NCI-H774 (cell line): ENCODE results near the gene RGS11.
"Not testable (repeated sequence)": the region's sequence is repeated elsewhere in the genome, so short reads cannot be mapped to it uniquely, and the experiment has no call there.

Experiments used
- DNase-seq: peaks from one replicate; lab custom pipeline; 2025; lab: John Stamatoyannopoulos, UW

The RGS11 gene

DNA sequence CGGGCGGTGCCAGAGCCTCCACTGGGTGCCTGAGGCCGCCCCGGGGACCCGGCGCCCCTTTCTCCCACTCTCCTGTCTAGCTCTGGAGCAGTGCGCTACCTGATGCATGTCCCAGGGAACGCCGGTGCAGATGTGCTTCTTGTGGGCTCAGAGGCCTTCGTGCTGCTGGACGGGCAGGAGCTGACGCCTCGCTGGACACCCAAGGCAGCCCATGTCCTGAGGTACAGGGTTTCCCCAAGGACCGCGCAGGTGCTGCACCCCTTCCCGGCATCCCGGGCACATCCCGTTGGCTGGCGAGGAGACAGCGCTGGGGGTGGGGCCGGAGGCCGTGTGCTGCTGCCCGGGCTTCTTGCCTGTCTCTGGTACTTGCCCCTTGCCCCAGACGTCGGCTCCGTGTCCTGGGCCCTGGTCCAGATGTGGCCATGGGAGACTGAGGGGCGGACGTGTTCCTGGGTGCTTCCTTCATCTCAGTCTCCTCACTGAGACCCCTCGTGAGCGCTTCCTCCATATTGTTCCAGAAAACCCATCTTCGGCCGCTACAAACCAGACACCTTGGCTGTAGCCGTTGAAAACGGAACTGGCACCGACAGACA, 12.5 kb downstream of the RGS11 start:
- no peak for DNase-seq

DNA sequence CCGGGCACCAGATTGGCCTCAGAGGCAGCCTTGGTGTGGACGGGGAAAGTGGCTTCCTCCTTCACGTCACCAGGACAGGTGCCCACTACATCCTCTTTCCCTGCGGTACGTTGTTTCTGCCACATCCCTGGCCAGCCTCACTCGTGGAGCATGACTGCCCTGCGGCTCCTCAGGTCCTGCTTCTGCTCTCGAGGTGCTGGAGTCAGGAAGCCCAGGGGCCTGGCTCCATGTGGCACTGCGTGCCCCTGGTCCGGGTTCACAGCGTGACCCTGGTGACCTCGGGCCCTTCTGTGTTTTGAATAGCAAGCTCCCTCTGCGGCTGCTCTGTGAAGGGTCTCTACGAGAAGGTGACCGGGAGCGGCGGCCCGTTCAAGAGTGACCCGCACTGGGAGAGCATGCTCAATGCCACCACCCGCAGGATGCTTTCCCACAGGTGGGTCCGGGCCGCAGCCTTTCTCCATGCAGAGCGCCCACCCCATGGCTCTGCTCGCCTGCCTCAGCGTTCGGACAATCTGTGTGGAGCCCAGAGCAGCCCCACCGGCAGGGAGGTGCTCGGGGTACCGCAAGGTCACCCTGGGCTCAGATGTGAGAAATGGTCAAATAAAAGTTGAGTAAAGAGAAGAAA, 13.5 kb downstream of the RGS11 start:
- DNase-seq, result no peak

DNA sequence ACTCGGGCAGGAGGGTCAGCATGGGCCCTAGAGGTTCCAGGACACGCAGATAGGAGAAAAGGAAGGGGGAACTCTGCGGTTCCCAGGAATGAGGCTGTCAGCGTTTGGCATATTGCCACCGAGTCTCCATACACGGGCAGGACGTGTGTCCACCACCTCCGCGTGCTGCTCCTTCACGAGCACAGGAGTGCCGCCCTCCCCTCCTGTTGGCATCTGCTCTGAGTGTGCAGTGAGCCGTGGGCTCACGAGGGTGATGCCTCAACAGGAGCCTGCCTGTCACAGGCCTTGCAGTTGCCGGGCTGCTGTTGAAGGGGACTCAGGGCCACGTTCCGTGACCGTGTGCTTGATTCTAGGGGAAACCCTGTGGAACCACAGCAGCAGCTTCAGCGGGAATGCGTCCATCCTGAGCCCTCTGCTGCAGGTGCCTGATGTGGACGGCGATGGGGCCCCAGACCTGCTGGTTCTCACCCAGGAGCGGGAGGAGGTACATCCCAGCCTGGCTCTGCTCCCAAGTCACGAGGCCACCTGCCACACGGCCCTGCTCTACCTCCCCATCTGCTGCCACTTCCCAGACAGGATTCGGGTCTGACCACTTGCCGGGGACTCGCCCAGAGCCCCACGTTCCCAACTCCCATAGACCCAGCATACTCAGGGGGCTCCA, 14.6 kb downstream of the RGS11 start:
- no peak for DNase-seq

DNA sequence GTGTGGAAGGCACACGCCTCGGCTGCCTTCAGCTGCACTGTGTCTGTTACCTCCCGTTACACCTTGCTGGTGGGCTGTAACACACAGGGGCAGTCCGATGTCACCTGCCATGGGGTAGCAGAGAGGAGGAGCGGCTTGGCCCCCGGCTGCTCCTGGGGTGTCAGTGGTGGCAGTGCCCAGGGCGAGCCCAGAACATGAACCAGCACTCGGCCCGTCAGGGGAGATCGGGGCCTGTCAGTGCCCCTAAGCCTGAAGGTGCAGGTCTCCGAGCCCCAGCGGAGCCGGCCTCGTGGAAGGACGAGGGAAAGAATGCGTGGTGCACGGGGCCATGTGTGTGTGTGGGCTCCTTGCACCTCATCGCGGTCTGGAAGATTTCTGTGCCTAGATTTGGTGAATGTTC, 15.4 kb downstream of the RGS11 start:
- no peak for DNase-seq

DNA sequence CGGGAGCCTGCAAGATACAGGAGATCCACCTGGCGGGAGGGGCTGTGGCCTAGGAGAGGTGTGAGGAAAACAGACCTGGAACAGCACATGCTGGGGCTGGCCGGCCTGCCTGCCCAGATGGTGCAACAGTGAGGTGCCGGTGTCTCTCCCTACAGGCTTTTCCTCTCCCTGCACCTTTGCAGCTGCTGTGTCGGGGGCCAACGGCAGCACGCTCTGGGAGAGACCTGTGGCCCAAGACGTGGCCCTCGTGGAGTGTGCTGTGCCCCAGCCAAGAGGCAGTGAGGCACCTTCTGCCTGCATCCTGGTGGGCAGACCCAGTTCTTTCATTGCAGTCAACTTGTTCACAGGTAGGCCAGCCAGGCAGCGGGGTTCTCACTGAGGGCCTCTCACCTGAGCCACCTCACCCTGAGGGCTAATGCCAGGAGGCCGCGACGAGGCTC, 15.9 kb downstream of the RGS11 start:
- no peak for DNase-seq

DNA sequence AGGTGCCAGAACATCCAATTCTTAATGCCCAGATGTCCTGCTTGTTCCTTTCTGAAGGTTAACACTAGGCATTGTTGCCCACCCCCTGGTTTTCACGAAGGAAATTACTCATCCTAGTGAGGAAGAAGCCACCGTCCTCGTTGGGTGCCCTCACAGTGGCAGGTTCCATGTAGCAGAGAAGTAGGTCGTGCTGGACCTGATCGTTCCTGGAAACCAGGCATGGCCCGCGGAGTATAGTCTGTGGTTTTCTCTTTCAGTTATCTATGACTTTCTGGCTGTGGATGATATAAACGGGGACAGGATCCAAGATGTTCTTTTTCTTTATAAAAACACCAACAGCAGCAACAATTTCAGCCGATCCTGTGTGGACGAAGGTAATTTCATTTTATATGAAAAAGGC, 16.5 kb downstream of the RGS11 start:
- DNase-seq, result no peak

DNA sequence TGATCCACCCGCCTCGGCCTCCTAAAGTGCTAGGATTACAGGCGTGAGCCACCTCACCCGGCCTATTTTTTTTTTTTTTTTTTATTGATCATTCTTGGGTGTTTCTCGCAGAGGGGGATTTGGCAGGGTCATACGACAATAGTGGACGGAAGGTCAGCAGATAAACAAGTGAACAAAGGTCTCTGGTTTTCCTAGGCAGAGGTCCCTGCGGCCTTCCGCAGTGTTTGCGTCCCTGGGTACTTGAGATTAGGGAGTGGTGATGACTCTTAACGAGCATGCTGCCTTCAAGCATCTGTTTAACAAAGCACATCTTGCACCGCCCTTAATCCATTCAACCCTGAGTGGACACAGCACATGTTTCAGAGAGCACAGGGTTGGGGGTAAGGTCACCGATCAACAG, 17.7 kb downstream of the RGS11 start:
- DNase-seq, result not testable (repeated sequence)

DNA sequence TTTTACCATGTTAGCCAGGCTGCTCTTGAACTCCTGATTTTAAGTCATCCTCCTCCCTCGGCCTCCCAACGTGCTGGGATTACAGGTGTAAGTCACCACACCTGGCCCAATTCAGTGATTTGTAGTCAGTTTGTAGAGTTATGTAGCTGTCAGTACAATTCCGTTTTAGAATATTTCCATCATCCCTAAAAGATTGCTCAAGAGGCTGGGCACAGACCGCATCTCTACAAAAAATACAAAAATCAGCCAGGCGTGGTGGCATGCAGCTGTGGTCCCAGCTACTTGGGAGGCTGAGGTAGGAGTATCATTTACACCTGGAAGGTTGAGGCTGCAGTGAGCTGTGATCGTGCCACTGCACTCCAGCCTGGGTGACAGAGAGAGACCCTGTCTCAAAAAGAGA, 20.6 kb downstream of the RGS11 start:
- DNase-seq, result no peak

DNA sequence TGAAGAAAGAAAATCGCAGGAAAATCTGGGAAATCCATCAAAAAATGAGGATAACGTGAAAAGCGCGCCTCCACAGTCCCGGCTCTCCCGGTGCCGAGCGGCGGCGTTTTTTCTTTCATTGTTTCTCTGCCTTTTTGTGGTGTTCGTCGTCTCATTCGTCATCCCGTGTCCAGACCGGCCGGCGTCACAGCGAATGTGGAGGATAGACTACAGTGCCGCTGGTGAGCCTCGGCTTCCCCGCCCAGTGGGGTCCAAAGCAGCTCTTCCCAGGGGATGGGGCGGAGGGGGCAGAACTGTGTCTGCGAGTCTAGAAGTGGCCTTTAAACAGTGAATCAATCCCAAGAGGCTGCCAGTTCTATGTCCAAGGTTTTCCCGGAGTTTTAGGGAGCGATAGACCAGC, 21.3 kb downstream of the RGS11 start:
- no peak for DNase-seq

DNA sequence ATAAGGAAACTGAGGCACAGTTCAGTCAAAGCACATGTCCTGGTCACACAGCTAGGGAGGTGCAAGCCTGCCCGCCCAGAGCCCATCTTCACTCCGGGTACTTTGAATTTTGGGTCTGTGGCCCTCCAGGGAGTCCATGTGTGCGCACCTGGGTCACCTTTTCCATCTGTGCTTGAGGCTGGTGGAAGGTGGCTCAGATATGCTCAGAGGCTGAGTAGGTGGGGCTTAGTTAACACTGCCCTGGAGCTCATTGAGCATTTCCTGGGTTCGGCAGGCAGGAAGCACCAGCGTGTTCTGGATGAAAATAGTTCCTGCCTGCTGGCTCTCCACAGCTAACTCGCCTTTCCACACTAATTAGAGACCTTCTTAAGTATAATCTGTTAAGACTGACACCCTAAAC, 21.9 kb downstream of the RGS11 start:
- DNase-seq, result no peak

DNA sequence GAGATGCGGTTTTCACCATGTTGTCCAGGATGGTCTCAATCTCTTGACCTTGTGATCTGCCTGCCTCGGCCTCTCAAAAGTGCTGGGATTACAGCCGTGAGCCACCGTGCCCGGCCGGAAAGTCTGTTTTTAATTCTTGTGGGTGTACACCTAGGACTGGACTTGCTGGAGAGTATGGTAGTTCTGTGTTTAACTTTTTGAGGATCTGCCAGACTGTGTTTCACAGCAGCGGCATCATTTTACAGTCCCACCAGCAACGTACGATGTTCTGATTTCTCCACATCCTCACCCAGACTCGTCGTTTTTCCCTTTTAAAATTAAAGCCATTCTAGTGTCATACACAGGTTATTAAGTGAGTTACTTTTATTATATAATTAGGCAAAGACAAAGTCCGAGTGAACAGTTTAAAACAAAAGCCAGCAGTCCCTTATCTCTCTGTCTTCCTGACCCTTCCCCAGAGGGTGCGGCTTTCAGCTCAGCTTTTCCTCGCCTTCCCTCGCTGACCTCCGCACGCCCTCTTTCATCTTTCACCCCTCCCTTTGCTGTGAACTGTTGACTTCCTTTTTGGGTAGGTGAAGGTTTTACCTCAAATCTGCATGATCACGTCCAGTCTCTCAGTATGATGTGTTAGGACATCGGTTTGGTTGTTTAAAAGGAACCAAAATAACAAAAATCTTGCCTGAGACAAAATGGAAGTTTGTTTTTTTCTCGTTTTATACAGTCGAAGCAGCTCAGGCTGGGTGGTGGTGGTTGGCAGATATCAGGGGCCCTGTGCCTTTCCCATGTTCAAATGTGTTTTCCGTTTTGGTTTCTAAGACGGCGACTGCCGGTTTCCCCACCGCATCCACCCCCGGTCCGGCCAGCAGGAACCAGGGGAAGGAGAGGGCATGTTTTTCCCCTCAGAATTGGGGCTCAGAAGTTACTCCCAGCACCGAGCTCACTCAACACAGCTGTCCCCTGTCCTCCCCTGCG, 23.1 kb downstream of the RGS11 start:
- no peak for DNase-seq

DNA sequence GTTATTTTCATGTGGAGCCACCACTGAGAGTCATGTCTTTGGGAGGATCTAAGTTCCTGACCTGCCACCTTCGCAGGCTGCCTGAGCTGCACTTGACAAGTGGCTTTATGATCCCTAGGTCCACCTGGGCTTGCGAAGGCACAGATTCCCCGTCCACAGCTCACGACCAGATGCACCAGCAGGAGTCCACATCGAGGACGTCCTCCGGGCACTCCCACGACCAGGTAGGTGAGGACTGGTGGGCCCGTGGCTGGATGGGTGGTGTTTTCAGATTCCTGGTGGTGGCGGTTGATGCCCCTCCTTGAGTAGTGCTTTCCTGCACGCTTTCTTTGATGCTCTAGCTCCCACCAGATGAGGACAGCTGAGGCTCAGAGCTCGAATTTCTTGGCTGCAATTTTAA, 26.3 kb downstream of the RGS11 start:
- no peak for DNase-seq

DNA sequence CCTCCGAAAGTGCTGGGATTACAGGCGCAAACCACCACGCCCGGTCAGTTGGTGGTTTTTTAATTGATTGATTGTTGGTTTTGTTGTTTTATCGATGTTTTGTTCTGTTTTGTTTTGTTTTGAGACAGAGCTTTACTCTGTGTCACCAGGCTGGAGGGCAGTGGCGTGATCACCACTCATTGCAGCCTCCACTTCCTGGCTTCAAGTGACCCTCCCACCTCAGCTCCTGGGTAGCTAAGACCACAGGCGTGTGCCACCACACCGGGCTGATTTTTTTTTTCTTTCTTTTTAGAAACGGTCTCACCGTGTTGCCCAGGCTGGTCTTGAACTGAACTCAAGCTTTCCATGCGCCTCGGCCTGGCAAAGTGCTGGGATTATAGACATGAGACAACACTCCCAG, 28.7 kb downstream of the RGS11 start:
- DNase-seq, result no peak

DNA sequence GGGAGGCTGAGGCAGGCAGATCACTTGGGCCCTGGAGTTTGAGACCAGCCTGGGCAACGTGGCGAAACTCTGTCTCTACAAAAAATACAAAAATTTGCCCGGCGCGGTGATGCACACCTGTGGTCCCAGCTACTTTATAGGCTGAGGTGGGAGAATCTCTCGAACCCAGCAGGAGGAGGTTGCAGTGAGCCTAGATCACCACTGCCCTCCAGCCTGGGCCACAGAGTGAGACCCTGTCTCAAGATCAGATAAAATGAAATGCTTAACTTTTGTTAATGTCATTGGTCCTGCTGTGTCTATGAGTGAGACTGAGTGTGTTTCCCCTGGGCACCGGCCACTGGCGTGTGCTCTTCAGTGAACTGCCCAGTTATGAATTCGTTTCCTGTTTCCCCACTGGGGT, 30.6 kb downstream of the RGS11 start:
- no peak for DNase-seq

DNA sequence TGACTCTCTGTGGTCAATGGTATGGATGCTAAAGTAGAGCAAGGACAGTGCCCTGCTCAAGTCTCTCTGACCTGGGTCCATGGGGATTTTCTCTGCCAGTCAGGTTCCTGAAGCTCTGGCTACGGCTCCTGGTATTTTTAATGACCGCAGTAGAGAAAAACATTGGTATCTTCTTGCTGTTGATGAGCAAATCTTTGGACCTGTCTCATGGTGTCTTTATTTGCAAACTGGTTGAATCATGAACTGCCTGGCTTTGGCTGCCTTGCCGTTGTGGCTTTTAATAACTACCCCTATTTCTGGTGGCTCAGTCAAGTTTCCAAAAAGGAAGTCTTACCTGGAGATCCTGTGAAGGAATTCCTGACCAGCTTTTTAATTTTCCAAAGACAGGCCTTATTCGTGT, 32.4 kb downstream of the RGS11 start:
- DNase-seq, result no peak

DNA sequence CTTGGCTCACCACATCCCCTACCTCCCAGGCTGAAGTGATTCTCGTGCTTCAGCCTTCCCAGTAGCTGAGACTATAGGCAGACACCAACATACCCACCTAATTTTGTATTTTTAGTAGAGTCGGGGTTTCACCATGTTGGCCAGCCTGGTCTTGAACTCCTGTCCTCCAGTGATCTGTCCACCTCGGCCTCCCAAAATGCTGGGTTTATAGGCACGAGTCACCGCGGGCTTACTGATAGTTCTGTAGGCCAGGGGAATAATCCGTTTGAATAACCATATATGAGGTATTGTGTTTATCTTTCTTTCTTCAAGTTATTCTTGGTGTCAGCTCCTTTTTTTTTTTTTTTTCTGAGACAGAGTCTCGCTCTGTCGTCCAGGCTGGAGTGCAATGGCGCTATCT, 33.5 kb downstream of the RGS11 start:
- no peak for DNase-seq

DNA sequence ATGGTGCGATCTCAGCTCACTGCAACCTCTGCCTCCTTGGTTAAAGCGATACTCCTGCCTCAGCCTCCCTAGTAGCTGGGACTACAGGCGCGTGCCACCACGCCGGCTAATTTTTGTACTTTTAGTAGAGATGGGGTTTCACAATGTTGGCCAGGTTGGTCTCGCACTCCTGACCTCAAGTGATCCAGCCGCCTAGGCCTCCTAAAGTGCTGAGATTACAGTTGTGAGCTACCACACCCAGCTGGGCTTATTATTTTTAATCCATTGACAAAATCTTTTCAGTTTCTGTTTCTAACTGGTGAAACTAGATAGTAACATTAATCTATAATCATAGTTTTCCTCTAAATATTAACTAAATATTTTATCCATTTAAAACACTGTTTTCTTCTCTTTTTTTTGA, 35.2 kb downstream of the RGS11 start:
- DNase-seq, result no peak

DNA sequence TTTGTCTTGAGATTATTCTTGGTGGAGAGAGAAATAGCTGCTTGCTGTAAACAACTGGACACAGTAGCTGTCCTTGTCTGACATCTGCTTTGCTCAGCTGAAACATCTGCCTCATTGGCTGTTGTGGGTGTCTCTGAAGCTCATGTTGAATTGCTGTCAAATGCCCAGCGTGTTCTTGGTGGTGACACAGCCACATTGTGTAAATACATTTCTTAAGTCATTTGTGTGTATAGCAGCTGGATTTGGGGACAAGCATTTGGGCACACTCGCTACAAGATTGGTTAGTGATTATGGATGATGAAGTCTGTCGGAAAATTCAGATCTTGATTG, 35.8 kb downstream of the RGS11 start:
- no peak for DNase-seq

DNA sequence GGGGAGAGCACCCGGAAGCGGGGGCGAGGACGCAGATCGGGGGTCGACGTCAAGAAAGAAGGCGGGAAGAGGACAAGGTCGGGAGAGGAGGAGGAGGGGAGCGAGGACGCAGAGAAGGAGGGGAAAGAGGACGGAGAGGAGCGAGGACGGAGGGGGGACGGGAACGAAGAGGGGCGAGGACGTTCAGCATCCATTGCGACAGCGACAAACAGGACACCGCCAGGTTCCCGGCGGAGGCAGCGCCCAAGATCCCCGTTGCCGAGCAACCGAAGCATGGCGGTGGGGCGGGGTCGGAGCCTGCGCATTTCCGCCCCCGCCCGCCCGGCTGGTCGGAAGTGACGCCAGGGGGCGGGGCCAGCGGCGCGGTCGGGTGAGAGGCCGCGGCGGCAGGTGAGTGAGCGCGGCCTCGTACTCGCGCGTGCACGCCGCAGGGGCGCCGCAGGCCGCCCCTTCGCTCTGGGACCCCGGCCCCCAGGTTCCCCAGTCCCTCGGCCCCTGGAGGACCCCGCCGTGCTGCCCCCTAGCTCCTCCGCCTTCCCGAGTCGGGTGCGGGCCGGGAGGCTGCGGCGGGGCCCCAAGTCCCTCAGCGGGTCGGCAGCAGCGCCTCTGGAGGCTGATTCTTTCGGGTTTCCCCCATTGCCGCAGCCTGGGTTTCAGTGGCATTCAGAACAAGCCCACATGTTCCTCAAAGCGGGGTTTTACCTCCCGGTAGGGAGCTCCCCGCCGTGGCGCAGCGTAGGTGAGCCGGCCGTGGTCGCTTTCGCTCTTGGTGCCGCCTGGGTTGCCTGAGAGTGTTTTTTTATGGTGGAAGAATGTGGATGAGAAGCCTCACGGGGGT, 41.1 kb downstream of the RGS11 start, which contains the start of gene FAM234A:
Gene FAM234A, plus strand, starts transcription at position 354 of the 838 bp plus-strand sequence. CDS start 19,593 bp downstream, outside the sequence.
- peak; percentile 87 for DNase-seq

DNA sequence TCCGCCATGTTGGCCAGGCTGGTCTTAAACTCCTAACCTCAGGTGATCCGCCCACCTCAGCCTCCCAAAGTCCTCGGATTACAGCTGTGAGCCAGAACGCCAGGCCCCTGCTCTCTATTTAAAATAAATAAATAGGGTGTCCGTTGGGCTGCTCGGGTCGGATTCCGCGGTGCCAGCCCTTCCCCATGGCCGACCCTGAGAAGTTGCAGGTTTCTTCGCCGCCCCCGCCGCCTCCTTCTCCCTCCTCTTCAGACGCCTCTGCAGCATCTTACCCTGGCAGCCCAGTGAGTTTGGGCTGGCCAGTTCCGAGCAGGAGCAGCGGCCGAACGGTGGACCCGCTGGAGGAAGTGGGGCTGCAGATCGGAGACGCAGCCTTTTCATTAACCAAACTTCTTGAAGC, 44.8 kb downstream of the RGS11 start:
- DNase-seq, result no peak

DNA sequence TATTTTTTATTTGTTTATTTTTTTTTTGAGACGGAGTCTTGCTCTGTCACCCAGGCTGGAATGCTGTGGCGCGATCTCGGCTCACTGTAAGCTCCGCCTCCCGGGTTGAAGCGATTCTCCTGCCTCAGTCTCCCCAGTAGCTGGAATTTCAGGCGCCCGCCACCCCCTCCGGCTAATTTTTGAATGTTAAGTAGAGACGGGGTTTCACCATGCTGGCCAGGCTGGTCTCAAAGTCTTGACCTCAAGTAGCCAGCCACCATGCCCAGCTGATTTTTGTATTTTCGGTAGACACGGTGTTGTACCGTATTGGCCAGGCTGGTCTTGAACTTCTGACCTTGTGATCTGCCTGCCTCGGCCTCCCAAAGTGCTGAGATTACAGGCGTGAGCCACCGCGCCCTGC, 45.4 kb downstream of the RGS11 start:
- DNase-seq, result not testable (repeated sequence)
